Head of caudate nucleus (tissue), 42 donors: ENCODE measurements around the gene AGAP1.

Experiments
- DNase-seq, 42 donors: peaks; one replicate each; pipeline versions ENCODE4 v3.0.0 to v3.0.0-alpha.2; 2020 to 2021; ENCODE audit warnings: mixed read lengths in 7 of 42
- intact Hi-C: fragments of 100-400 bp; cut with DNase I; formaldehyde crosslinking; loops from one replicate; pipeline ENCODE4 v1.15.0; 2022

AGAP1 gene

DNA sequence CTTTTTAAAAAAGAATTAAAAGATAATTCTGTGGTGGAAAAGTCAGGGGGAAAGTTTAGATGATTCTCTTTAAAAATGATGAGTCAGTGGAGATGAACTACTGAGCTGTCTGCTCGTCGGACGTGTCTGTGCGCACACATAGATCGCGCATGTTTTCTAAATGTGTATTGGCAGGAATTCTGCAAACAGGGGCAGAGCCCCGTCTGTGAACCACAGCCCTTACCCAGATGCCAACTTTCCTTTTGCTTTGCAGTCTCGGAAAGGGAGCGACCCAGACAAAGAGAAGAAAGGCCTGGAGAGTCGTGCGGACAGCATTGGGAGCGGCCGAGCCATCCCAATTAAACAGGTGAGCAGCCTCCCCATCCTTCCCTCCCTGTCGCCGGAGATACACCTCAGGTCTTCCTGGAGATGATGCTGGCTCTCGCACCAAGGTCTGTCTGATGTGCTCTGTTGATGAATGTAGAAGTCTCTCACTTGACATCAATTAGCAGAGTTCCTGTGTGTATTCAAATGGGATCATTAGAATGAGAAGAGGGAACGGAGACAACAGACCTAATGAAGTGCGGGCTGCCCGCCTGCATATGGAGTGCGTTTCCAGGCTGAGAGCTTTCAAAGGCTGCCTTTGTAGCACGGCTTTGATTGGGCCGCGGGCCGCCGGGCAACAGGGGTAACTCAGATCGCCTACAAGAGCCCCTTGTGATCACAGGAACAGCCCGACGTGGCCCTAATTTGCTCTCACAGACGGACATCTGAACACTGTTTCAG lies 313.3 kb downstream of the AGAP1 start:
- peak; percentile 21 to 81 (median 57) for DNase-seq
- intact Hi-C loops: no loop called here

DNA sequence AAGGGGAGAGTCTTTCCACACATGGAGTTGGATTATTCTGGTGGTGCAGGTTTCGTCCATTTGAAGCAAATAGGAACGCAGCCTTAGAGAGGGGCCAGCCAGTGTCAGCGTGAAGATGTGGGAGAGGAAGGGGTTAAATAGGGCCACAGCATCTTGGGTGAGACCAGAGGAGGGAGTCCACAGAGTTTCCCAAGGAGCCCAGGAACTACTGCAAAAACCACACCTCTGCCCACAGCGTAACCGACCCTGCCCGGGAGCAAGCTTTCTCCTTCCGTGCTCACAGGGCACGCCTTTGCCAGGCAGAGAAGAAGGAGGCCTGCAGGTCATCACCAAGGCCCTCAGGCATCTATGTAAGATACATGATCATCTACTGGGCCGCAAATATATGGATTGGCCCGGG lies 314.5 kb downstream of the AGAP1 start:
- intact Hi-C loops: no loop called here
- DNase-seq: no peak

DNA sequence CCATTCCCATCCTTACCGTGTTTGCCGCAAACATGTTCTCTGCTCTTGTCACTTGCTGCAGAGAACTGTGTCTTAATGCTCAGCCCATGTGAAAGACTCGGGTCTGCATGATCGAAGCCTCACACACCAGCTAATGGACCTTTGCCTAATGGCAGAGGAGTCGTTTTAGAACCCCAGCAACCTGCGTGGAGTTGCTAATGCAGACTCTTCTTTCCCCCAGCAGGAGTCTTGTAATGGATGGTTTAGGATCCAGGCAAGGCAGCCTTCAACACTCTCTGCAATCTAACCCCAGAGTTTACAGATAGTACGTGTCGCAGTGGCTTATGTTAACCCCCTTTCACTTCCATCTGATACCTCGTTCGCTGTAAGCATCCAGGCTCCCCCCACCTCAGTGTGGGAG lies 316.4 kb downstream of the AGAP1 start:
- no peak for DNase-seq
- intact Hi-C loops: no loop called here

DNA sequence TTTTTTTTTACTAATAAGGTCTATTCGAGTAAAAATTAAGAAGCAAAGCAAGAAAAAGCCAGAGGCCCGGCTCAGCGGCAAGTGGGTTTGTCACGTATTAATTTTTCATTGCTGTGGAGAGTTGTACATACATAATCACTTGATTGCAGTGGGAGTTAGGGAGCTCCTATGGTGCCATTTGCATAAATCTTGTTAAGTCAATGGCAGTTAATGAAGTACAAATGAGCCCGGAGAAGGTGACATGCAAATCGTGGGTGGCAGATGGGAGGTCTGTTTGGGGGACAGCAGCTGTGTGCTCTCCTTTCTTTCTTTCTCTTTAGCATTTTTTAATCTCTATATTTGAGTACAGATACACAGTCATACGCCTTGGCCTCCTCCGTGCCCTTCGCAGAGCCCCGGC lies 317.0 kb downstream of the AGAP1 start:
- intact Hi-C loops: no loop called here
- no peak for DNase-seq

DNA sequence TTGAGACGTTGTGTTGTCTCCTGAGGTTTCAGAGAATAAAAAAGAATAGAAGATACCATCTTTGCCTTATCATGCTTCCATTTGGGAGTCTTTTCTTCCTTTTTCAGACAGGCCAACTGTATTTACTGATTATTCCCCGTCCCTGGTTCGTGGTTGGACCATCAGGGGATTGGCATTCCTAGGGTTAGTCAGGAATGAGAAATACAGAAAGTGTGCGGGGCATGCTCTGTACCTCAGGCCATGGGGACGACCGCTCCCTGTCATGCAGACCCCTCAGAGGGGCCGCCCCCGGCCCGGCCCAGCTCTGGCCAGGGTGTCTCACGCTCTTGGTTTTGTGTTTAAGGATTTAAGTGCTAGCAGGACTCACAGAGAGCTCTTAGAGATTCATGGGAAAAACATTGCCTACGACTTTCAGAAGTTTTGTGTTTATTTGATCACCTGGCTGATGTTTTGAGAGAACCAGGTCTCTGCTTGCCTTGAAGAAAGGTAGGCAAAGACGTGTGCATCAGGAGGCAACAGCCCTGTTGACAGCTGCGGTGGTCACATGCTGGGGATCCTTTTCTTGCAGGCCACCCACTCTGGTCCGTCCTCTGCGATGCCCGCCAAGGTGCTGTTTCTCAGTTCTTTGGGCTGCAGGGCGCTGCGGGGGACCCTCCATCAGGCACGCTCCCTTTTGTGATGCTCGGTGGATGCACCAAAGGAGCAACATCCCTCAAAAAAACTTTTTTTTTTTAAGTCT lies 317.8 kb downstream of the AGAP1 start:
- DNase-seq: no peak
- intact Hi-C loops: no loop called here

DNA sequence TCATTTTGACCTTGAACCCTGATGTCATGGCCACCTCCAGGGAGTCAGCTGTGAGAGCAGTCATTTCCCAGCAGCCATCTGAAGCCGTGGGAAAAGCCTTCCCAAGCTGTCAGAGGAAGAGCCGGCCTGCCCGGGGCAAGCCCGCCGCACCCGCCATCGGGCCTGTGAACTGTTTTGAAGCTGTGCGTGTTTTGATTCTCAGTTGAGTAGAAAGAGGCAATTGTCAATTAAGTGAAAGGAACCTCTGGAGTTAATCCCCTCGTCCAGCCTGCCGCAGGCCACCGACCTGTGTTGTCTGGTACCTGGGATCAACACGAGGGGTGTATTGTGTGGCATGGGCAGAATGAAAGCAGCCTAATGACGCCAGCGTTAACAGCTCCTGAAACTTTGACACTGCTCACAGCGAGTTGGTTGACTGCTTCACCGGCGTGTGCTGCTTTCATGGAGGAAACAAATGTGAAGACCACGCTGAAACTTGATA lies 318.4 kb downstream of the AGAP1 start:
- intact Hi-C loops: no loop called here
- DNase-seq: no peak

- no peak for DNase-seq
- intact Hi-C loops: no loop called here
Observed at GRCh38 chr2:235813398-235813797, 319.6 kb downstream of the AGAP1 start.

DNA sequence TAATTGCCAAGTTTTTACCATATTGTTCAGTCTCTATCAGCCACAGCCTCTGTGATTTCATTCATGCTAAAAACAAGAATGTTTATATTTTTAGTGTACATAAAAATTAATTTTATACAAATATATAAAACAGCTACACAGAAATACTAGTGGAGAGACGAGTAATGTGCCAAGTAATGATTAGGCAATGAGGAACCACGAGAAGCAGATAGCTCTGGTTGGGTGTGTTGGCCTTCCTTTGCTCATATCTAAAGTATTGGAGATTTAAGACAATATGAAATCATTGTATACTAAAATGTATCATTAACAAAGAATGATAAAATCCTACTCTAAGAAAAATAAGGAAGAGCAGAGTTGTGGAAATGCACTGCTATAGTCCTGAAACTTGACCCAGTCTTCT lies 326.7 kb downstream of the AGAP1 start:
- intact Hi-C loops: no loop called here
- peak in 1 of 42 donors; percentile 8 for DNase-seq

- DNase-seq: no peak
- intact Hi-C loops: no loop called here
Observed at GRCh38 chr2:235824331-235824730, 330.5 kb downstream of the AGAP1 start.

GRCh38 chr2:235825946-235826345 lies 332.1 kb downstream of the AGAP1 start:
- intact Hi-C loops: no loop called here
- no peak for DNase-seq

GRCh38 chr2:235826826-235827225 lies 333.0 kb downstream of the AGAP1 start:
- intact Hi-C loops: no loop called here
- no peak for DNase-seq

DNA sequence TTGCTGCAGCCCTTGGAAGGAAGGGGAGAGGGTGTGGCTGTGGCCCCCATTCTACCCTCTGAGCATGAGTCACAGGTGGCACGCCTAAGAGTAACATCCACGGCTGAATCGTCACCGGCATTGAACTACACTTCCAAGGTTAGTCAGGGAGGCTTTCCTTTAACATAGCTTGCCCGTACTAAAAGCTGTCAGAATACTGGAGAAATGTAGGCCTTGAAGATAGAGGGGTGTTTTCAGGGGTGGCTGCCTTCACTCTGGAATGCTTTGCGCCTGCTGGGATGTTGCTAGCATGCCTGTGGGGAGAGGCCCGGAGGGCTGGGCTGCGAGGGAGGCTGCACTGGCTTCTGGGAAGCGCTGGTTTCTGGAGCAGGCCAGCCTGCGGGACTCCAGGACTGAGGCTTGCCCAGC lies 333.7 kb downstream of the AGAP1 start:
- intact Hi-C loops: no loop called here
- DNase-seq: peak in 8 of 42 donors; percentile 28 to 61 (median 40)

- peak in 1 of 42 donors; percentile 16 for DNase-seq
- intact Hi-C loops: no loop called here
Observed at GRCh38 chr2:235829726-235830125, 335.9 kb downstream of the AGAP1 start.

- intact Hi-C loops: no loop called here
- no peak for DNase-seq
Observed at GRCh38 chr2:235831755-235832154, 337.9 kb downstream of the AGAP1 start.

GRCh38 chr2:235832941-235833340 lies 339.1 kb downstream of the AGAP1 start:
- intact Hi-C loops: no loop called here
- DNase-seq: peak in 3 of 42 donors; percentile 5 to 31 (median 7)

- peak in 3 of 42 donors; percentile 5 to 32 (median 7) for DNase-seq
- intact Hi-C loops: no loop called here
Observed at GRCh38 chr2:235833971-235834620, 340.3 kb downstream of the AGAP1 start.

DNA sequence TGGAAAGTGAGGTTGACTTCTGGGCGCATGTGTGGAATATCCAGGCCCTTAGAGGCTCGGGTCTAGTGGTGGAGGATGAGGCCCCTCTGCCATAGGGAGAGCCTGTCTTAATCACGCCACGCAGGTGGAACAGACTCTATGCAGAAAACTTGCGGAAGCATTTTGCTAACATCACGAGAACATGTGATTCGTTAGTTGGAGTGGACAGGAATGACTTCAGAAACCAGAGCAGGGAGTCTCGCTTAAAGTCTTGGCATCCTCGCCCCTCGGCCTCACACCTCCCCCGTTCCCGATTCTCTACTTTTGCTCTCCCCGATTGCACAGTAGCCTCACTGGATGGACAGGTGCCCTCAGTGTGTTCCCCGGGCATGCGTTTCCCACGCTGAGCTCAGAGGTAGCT lies 340.9 kb downstream of the AGAP1 start:
- intact Hi-C loops: no loop called here
- peak in 3 of 42 donors; percentile 1 to 16 (median 2) for DNase-seq

DNA sequence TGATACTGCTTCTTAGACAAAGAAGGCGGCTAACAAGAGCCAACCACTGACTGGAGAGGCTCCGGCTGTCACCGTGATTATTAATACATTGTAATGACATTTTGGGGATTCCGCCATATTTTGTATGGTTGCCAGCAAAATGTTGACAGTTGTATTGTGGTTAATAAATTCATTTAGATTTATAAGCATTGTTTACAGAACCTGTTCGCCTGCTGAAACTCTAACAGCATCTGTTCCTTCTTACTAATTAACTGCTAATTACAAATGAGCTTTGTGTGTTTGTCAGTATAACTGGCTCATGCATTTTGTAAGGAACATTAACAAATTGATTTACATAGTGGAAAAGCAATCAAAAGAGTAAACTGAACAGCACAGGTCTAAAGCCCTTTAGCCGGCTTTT lies 342.0 kb downstream of the AGAP1 start:
- no peak for DNase-seq
- intact Hi-C loops: no loop called here

GRCh38 chr2:235836491-235836911 lies 342.7 kb downstream of the AGAP1 start:
- intact Hi-C loops: no loop called here
- DNase-seq: no peak

- intact Hi-C loops: no loop called here
- no peak for DNase-seq
Observed at GRCh38 chr2:235839226-235839625, 345.4 kb downstream of the AGAP1 start.
